ENCODE results near the gene CDKN2B-AS1.

The CDKN2B-AS1 gene

GRCh38 chr9:21982861-21983560 lies 11.6 kb upstream of the CDKN2B-AS1 start:
- no peak for DNase-seq (ENCODE audit: low spot score)

- DNase-seq (ENCODE audit: low spot score): no peak
These were observed 11.0 kb upstream of the CDKN2B-AS1 start for GRCh38 chr9:21983561-21983935.

DNA sequence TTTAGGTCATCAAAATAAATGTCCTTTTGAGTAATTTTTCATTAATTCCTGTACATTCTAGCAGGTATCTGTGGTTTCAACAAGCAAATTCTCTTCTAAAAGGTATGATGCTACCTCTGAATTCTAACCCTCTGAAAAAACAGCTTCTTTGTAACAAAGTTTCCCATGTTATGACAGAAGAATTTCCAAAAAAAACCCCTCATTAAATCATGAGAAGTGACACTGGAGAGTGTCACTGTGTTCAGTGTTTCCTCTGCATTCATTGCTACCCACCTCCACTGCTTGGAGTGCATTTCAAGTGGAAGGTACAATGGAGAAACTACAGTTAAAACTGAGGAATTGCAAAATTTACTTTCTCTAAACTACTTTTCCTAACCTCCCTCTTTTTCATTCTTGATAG lies 10.5 kb upstream of the CDKN2B-AS1 start:
- no peak for DNase-seq (ENCODE audit: low spot score)

- DNase-seq (ENCODE audit: low spot score): no peak
These were observed 8.5 kb upstream of the CDKN2B-AS1 start for GRCh38 chr9:21985964-21986667.

DNA sequence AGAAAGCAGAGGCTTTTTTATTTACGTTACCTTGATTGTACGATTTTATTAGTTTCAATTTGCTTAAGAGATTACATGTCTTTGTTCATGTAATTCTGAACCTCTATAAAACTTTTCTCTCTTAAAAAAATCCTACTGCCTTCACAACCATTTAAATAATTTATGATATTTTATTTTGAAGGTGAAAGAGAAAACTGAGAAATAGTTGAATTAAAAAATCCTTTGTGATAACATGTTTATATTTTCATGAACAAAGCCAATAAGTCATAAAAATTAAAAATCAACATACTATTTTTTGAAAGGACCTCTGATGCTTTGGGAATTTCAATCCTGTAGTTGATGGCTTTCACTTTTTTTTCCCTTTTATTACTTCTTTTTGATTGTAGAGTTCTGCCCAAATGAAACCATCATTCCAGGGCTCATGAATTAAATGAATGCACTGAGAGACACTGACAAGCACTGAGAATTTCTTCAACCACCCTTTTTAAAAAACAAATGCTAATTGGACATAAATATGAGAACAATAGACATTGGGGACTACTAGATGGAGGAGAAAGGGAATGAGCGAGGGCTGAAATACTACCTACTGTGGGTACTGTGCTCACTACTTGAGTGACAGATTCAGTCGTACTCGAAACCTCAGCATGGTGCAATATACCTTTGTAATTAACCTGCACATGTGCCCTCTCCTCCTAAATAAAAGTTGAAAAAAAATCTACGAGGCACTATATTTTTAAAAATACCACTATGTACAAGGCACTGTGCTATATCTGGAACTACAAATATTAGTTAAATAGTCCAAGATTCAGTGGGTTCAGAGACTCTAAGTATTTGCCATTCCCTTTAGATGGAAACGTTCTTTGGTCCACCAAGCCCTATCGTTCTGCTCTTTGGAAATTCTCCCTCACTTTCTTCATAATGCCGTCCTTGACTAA lies 6.3 kb upstream of the CDKN2B-AS1 start:
- no peak for DNase-seq (ENCODE audit: low spot score)

DNA sequence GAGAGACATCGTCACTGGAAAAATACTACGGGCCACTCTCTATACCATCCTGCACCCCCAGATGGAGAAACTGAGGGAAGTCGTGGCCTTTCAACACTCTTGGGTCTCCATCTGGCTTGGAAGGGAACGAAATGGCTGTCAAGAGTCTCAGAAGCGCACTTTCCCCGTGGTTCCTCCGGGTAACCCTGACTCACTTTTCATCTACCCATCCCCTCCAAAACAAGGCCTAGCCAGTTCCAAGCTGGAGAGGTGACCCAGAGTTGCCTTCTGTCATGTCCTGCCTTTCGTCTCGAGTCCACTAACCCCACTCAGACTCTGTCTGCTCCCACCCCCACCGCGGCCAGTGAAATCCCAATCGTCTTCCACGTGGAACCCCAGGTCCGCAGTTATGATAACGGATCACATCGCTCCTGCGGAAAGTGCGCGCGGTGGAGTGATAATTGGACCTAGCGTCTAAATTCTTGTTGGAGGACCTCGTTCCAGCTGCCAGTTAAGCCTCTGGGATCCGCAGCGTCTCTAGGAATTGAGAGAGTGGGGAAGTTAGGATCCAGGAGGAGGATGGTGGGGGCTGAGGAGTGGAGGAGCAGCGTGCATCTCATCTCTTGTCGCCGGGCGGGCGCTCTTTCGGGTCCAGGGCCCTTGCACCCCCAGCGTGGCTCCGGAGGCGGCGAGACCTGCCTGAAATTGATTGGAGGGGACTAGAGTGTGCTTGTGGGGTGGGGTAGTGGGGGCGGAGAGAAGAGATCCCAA lies 5.0 kb upstream of the CDKN2B-AS1 start:
- no peak for DNase-seq (ENCODE audit: low spot score)

DNA sequence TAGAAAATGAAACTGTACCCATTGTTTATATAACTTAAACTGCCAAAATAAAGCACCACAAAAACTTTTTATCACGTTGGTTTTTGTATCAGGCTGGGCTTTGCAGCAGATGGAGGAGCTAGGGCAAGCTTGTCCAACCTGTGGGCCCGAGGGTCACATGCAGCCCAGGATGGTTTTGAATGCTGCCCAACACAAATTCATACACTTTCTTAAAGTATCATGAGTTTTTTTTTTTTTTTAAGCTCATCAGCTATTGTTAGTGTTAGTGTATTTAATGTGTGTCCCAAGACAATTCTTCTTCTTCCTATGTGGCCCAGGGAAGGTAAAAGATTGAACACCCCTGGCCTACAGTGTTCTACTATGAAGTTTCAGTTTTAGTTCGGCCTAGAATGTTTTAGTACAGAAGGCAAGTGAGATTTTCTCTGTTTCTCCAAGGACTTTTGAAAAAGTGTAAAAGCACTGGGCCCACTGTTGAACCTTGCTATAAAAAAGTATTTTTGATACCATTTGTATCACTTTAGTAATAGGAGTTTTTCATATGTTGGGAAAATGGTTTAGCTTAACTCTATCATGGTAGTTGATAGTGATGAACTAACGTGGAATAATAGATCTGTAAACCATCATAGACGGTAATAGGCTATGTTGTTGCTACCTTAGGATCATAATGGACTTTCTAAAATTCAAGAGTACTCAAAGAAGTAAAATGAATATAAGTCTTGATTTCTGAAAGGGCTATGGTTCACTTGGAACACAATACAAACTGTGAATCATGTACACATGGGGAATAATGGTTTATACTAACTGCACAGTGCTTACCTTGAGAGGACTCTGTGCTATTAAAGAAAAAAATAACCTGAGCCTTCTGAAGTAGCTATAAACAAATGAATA lies 3.3 kb upstream of the CDKN2B-AS1 start:
- DNase-seq (ENCODE audit: low spot score): no peak

GRCh38 chr9:21993007-21993406 lies 1.6 kb upstream of the CDKN2B-AS1 start:
- no peak for DNase-seq (ENCODE audit: low spot score)

DNA sequence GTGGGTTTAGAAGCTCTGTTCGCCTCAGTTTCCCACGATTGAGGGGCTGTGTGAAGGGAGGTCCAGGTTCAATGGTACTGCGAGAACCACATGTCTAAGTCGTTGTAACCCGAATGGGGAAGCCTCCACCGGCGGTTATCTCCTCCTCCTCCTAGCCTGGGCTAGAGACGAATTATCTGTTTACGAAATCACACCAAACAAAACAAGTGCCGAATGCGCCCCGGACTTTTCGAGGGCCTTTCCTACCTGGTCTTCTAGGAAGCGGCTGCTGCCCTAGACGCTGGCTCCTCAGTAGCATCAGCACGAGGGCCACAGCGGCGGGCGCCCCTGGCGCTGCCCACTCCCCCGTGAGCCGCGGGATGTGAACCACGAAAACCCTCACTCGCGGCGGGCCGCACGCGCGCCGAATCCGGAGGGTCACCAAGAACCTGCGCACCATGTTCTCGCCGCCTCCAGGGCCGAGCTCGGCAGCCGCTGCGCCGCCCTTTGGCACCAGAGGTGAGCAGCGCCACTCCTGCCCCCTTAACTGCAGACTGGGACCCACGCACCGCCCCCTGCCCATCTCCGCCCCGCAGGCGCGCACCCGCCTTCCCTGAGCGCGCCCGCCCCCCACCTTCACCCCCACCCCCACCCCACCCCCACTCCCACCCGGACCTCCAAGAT lies 567 bp upstream of the CDKN2B-AS1 start, which contains the start of gene CDKN2A:
Gene CDKN2A (minus strand): TSS at position 500 of the 663 bp plus-strand sequence.
- DNase-seq (ENCODE audit: low spot score): no peak

DNA sequence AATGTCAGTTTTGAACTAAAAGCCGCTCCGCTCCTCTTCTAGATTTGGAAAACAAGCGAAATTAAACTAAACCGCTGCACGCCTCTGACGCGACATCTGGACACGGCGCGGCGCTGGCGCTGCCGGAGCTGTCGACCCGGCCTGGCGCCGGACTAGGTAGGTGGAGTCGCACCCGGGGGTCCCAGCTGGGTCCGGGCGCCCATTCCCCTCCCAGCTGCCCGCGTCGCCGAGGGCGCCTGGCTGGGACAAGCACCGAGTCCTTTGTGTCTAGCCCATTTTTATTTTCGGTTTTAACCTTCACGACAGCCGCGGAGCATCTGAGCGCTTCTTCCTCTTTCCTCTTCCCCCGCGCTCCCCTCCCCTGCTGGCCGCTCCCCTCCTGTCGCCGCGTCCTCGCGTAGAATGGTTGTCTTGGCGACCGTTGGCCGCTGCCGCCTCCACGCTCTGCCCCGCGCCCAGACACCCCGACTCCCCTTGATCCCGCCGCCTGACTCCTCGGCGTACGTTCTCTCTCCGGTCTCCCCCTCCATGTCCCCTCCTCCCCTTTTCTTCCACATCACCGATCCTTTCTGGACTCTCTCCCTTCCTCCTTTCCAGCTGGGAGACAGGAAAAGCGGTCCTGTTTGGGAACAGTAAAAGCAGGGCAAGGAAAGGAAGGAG lies 545 bp downstream of the CDKN2B-AS1 start:
- DNase-seq (ENCODE audit: low spot score): peak; percentile 70

- DNase-seq (ENCODE audit: low spot score): peak; percentile 31
These were observed 1.2 kb downstream of the CDKN2B-AS1 start for GRCh38 chr9:21995666-21996398.

DNA sequence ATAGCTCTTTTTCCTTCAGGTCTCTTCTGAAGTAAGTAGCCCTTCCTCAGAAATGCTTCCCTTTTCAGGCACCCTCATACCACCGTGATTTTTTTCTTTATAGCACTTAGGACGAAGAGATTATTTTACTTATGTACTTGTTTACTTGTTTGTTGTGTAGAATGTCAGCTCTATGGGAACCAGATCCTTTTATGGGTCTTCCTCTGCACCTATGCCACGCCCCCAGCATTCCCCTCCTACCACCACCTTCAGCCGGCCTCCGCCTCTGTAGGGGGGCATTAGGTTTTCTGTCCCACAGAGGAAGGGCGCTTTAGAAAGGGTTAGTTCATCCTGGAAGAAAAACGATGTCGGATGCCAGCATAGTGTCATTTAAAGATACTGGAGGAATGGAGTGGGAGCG lies 1.8 kb downstream of the CDKN2B-AS1 start:
- DNase-seq (ENCODE audit: low spot score): no peak

DNA sequence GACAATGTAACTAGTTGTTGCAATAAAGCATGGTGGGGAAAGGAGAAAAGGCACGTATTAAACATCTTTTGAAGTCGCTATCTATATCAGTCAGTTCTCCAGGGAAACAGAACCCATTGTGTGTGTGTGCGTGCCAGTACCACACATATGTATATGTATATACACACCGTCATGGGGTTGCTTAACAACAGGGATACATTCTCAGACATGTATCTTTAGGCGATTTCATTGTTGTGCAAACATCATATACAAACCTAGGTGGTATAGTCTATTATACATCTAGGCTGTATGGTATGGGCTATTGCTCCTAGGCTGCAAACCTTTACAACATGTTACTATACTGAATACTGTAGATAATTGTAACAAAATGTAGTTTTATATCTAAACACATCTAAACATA lies 2.3 kb downstream of the CDKN2B-AS1 start:
- DNase-seq (ENCODE audit: low spot score): no peak

GRCh38 chr9:21997480-21997879 lies 2.9 kb downstream of the CDKN2B-AS1 start:
- DNase-seq (ENCODE audit: low spot score): no peak

DNA sequence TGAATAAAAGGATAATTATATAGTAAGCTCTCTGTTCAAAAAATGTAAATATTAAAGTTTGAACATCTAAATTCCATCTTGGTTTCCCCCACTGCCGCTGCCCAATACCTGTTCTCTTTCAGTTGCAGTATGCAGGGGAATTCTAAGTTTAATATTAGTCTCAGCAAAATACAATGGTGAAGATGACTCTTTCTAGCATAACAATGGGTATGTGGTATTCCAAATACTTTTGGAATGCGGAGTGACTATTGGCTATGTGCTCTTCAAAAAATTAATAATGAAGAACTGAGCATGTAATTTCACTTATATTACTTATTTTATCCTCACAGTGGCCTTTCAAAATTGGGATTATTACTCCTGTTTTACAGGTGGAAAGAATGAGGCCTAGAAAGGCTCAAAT lies 3.4 kb downstream of the CDKN2B-AS1 start:
- no peak for DNase-seq (ENCODE audit: low spot score)

DNA sequence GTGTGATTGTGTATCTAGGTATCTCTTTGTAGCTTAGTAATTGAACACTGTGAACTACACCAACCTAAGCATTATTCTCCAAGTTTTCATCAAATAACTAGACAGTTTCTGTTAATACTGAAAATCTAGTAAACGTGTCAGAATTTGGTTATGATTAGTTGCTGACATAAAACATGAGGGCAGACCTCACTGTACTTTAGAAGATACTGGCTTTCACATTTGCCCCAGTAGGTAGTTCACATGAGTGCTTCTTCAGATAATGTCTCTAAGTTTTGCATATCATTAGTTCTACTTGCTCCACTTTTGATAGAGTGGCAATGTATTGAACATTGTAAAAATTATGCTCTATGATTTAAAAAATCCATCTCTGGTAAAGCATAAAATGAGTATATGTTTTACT lies 7.4 kb downstream of the CDKN2B-AS1 start:
- no peak for DNase-seq (ENCODE audit: low spot score)

- DNase-seq (ENCODE audit: low spot score): no peak
These were observed 10.6 kb downstream of the CDKN2B-AS1 start for GRCh38 chr9:22005021-22005701.

Measured in hepatic stellate cell (primary cell).